GM12878 (cell line): Measurements from ENCODE around the gene CD300LG.

Experiments used
- EP300 ChIP-seq, 2 experiments: fragments of 150-350 bp in 1 of 2; IDR thresholded peaks; 2 replicates each; pipeline ENCODE4 v1.6.1; 2011 to 2012; ENCODE audit warnings: low read depth in 2 of 2, low read length in 2 of 2, borderline replicate concordance in 1 of 2, improper control_type of control experiment in 1 of 2, inconsistent platforms in 1 of 2; ENCODE audit not compliant: control insufficient read depth in 1 of 2
- FOXK2 ChIP-seq: fragments of 450-650 bp; IDR thresholded peaks from 2 replicates; pipeline ENCODE4 v1.6.1; 2017; ENCODE audit warnings: mild to moderate bottlenecking, moderate library complexity
- GABPA ChIP-seq: IDR thresholded peaks from 2 replicates; pipeline ENCODE4 v1.6.1; 2014; ENCODE audit warnings: antibody characterized with exemption, low read depth, mild to moderate bottlenecking, inconsistent platforms
- MXI1 ChIP-seq: fragments of 150-350 bp; IDR thresholded peaks from 2 replicates; pipeline ENCODE4 v1.6.1; 2011; ENCODE audit warnings: low read depth, mild to moderate bottlenecking, inconsistent platforms, low read length, improper control_type of control experiment
- POLR2A ChIP-seq: IDR thresholded peaks from 2 replicates; pipeline ENCODE4 v1.6.1; 2011; ENCODE audit warnings: low read depth, mild to moderate bottlenecking, low read length
- POLR2AphosphoS5 ChIP-seq: IDR thresholded peaks from 2 replicates; pipeline ENCODE4 v1.6.1; 2011; ENCODE audit warnings: mild to moderate bottlenecking, low read length, inconsistent platforms
- RBBP5 ChIP-seq: fragments of 200-600 bp; sonication (generic); conservative IDR thresholded peaks from 2 replicates; pipeline ENCODE4 v1.6.1; 2016
- RFX5 ChIP-seq: IDR thresholded peaks from 2 replicates; pipeline ENCODE4 v1.6.1; 2011; ENCODE audit warnings: low read depth, low read length, improper control_type of control experiment
- SPI1 ChIP-seq: IDR thresholded peaks from 2 replicates; pipeline ENCODE4 v1.6.1; 2011; ENCODE audit warnings: low read depth, mild to moderate bottlenecking, low read length, moderate library complexity, borderline replicate concordance; ENCODE audit not compliant: insufficient read depth
- STAT3 ChIP-seq: IDR thresholded peaks from 2 replicates; pipeline ENCODE4 v1.6.1; 2011; ENCODE audit warnings: low read depth, low read length, improper control_type of control experiment
- TCF12 ChIP-seq: IDR thresholded peaks from 2 replicates; pipeline ENCODE4 v1.6.1; 2011; ENCODE audit warnings: low read depth, mild to moderate bottlenecking, low read length
- ZNF622 ChIP-seq: fragments of 450-650 bp; IDR thresholded peaks from 2 replicates; pipeline ENCODE4 v1.6.1; 2017; ENCODE audit warnings: mild to moderate bottlenecking, inconsistent platforms
- TF ChIP-seq, protein P1 (sequence below), 3 experiments: IDR thresholded peaks in 2 of 3; conservative IDR thresholded peaks in 1 of 3; 2 replicates each; pipeline ENCODE4 v1.5.1; 2011; ENCODE audit warnings: low read depth in 3 of 3, low read length in 3 of 3, mild to moderate bottlenecking in 3 of 3, control low read depth in 2 of 3, moderate library complexity in 2 of 3, inconsistent platforms in 1 of 3, mixed read lengths in 1 of 3; ENCODE audit not compliant: control insufficient read depth in 2 of 3, insufficient read depth in 1 of 3; ENCODE audit errors: extremely low read depth in 1 of 3
- TF ChIP-seq, protein P2 (sequence below): fragments of 450-650 bp; IDR thresholded peaks from 2 replicates; pipeline ENCODE4 v1.6.1; 2018; ENCODE audit warnings: mild to moderate bottlenecking, low read depth, moderate library complexity; ENCODE audit not compliant: partially characterized antibody

- no peak for TF ChIP-seq ZNF622
- TF ChIP-seq POLR2AphosphoS5, result no peak
- TF ChIP-seq FOXK2, result no peak
- TF ChIP-seq GABPA, result no peak
- TF ChIP-seq, protein P1, sequence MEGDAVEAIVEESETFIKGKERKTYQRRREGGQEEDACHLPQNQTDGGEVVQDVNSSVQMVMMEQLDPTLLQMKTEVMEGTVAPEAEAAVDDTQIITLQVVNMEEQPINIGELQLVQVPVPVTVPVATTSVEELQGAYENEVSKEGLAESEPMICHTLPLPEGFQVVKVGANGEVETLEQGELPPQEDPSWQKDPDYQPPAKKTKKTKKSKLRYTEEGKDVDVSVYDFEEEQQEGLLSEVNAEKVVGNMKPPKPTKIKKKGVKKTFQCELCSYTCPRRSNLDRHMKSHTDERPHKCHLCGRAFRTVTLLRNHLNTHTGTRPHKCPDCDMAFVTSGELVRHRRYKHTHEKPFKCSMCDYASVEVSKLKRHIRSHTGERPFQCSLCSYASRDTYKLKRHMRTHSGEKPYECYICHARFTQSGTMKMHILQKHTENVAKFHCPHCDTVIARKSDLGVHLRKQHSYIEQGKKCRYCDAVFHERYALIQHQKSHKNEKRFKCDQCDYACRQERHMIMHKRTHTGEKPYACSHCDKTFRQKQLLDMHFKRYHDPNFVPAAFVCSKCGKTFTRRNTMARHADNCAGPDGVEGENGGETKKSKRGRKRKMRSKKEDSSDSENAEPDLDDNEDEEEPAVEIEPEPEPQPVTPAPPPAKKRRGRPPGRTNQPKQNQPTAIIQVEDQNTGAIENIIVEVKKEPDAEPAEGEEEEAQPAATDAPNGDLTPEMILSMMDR (IDR thresholded peaks at IDR 0.05 in 2 of 3, conservative IDR thresholded peaks at IDR 0.05 in 1 of 3; ENCODE audit: control insufficient read depth in 2 of 3, extremely low read depth in 1 of 3, insufficient read depth in 1 of 3, low read depth in 3 of 3, low read length in 3 of 3), result no peak
- TF ChIP-seq TCF12, result no peak
- TF ChIP-seq EP300 (IDR thresholded peaks at IDR 0.05; ENCODE audit: borderline replicate concordance in 1 of 2, control insufficient read depth in 1 of 2, low read depth in 2 of 2, low read length in 2 of 2), result no peak
- TF ChIP-seq RFX5, result no peak
- no peak for TF ChIP-seq RBBP5
- no peak for TF ChIP-seq MXI1
- no peak for TF ChIP-seq SPI1
- TF ChIP-seq, protein P2, sequence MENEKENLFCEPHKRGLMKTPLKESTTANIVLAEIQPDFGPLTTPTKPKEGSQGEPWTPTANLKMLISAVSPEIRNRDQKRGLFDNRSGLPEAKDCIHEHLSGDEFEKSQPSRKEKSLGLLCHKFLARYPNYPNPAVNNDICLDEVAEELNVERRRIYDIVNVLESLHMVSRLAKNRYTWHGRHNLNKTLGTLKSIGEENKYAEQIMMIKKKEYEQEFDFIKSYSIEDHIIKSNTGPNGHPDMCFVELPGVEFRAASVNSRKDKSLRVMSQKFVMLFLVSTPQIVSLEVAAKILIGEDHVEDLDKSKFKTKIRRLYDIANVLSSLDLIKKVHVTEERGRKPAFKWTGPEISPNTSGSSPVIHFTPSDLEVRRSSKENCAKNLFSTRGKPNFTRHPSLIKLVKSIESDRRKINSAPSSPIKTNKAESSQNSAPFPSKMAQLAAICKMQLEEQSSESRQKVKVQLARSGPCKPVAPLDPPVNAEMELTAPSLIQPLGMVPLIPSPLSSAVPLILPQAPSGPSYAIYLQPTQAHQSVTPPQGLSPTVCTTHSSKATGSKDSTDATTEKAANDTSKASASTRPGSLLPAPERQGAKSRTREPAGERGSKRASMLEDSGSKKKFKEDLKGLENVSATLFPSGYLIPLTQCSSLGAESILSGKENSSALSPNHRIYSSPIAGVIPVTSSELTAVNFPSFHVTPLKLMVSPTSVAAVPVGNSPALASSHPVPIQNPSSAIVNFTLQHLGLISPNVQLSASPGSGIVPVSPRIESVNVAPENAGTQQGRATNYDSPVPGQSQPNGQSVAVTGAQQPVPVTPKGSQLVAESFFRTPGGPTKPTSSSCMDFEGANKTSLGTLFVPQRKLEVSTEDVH, result no peak
- TF ChIP-seq POLR2A, result no peak
- TF ChIP-seq STAT3, result no peak
Measured at GRCh38 chr17:43844241-43844640, 2.7 kb upstream of the CD300LG start.
